Astrocyte (in vitro differentiated cells and primary cell): ENCODE results near the gene NAT14. TPM values are rescaled to one million over a fixed set of nuclear protein-coding genes. Genes with fewer than 3 reads are reported as not detected.
A peak's percentile ranks its signal among the peaks of the same experiment; 100 is the strongest.

ENCODE experiments used
- DNase-seq: peaks from one replicate; pipeline ENCODE4 v3.0.0-alpha.2; 2010; ENCODE audit warnings: low read depth
- FAIRE-seq: peaks from 2 replicates; lab custom pipeline; 2011; peaks lifted over from hg19 to GRCh38; lab: Jason Lieb, UNC
- H2AFZ ChIP-seq: 2 replicates; pipeline ENCODE4 v1.6.0; 2012; ENCODE audit warnings: low read depth, low read length, inconsistent platforms
- H3K27ac ChIP-seq: 2 replicates; pipeline ENCODE4 v1.5.1; 2011; ENCODE audit warnings: low read depth, low read length, inconsistent platforms
- H3K27me3 ChIP-seq: 2 replicates; pipeline ENCODE4 v1.6.0; 2011; ENCODE audit warnings: low read length, inconsistent platforms; ENCODE audit not compliant: insufficient read depth
- H3K36me3 ChIP-seq: 2 replicates; pipeline ENCODE4 v1.5.1; 2011; ENCODE audit warnings: low read length, inconsistent platforms; ENCODE audit not compliant: insufficient read depth
- H3K4me1 ChIP-seq: 2 replicates; pipeline ENCODE4 v1.5.1; 2011; ENCODE audit warnings: low read length, inconsistent platforms; ENCODE audit not compliant: insufficient read depth
- H3K4me2 ChIP-seq: 2 replicates; pipeline ENCODE4 v1.6.0; 2012; ENCODE audit warnings: low read length, inconsistent platforms
- H3K4me3 ChIP-seq: 2 replicates; pipeline ENCODE4 v1.5.1; 2011; ENCODE audit warnings: low read depth, mild to moderate bottlenecking, low read length, inconsistent platforms; ENCODE audit not compliant: insufficient read depth
- H3K79me2 ChIP-seq: 2 replicates; pipeline ENCODE4 v1.6.0; 2012; ENCODE audit warnings: mild to moderate bottlenecking, low read length, inconsistent platforms; ENCODE audit not compliant: insufficient read depth
- H3K9ac ChIP-seq: 2 replicates; pipeline ENCODE4 v1.6.0; 2012; ENCODE audit warnings: mild to moderate bottlenecking, low read length, inconsistent platforms
- H3K9me3 ChIP-seq: 2 replicates; pipeline ENCODE4 v1.5.1; 2012; ENCODE audit warnings: low read depth, mild to moderate bottlenecking, low read length, inconsistent platforms; ENCODE audit not compliant: insufficient read depth
- H4K20me1 ChIP-seq: 2 replicates; pipeline ENCODE4 v1.6.0; 2012; ENCODE audit warnings: low read length, inconsistent platforms; ENCODE audit not compliant: insufficient read depth
- H3K27ac Mint-ChIP-seq: one replicate; pipeline ENCODE4 v1.8.0; 2021; ENCODE audit warnings: mild to moderate bottlenecking, mixed read lengths; ENCODE audit not compliant: unreplicated experiment
- H3K27me3 Mint-ChIP-seq: one replicate; pipeline ENCODE4 v1.8.0; 2021; ENCODE audit warnings: low read depth, mixed read lengths; ENCODE audit not compliant: unreplicated experiment
- H3K36me3 Mint-ChIP-seq: one replicate; pipeline ENCODE4 v1.8.0; 2021; ENCODE audit warnings: low read depth, mixed read lengths; ENCODE audit not compliant: unreplicated experiment
- H3K4me1 Mint-ChIP-seq: one replicate; pipeline ENCODE4 v1.8.0; 2021; ENCODE audit warnings: low read depth, mixed read lengths; ENCODE audit not compliant: unreplicated experiment
- H3K4me3 Mint-ChIP-seq: one replicate; pipeline ENCODE4 v1.8.0; 2021; ENCODE audit warnings: mild to moderate bottlenecking, moderate library complexity, mixed read lengths; ENCODE audit not compliant: unreplicated experiment
- H3K9me3 Mint-ChIP-seq: one replicate; pipeline ENCODE4 v1.8.0; 2021; ENCODE audit warnings: mild to moderate bottlenecking, mixed read lengths; ENCODE audit not compliant: unreplicated experiment
- EZH2 ChIP-seq: IDR thresholded peaks from 2 replicates; pipeline ENCODE4 v1.6.1; 2012; ENCODE audit warnings: mild to moderate bottlenecking, low read length, inconsistent platforms; ENCODE audit not compliant: insufficient read depth
- total RNA-seq: library from RNA; stranded (reverse); gene quantifications from 2 replicates; pipeline ENCODE4 v1.2.1, GENCODE V29; 2021
- TF ChIP-seq, protein P1 (sequence below): IDR thresholded peaks from 2 replicates; pipeline ENCODE4 v1.5.1; 2011; ENCODE audit warnings: low read depth, mild to moderate bottlenecking, inconsistent platforms, low read length, moderate library complexity; ENCODE audit not compliant: insufficient read depth

The NAT14 gene
- total RNA-seq, 1 donor from 2014 or later = 71.2 TPM

DNA sequence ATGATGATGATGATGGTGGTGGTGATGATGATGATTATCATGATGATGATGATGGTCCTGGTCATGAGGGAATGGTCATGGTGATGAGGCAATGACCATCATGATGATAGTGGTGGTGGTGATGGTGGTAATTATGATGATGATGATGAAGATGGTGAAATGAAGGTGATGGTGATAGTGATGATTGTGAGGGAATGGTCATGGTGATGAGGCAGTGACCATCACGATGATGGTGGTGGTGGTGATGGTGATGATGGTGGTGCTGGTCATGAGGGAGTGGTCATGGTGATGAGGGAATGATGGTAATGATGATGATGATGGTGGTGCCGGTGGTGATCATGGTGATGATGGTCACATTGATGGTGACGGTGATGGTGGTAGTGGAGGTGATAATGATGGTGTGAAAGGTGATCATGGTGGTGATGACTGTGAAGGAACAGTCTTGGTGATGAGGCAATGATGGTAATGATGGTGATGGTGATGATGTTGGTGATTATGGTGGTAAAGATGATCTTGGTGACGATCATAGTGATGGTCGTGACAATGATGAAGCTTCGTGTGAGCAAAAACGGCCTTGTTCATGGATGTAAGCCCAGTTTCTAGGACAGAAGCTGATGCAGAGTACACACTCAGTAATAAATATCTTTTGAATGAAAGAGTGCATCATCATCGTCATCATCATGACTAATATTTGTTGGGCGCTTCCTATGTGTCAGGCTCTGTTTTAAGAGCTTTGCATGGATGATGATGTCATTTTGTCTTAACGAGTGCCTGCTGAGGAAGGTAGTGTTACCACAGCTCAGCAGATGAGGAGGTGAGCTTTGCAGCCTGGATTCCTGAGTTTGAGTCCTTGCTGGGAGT, 34.7 kb downstream of the NAT14 start:
- Histone ChIP-seq H3K9ac (peak overlapping the region; percentile 14), H4K20me1 (peaks cover 4% of the 10 kb centered on the region), H3K36me3 (no peaks in the 10 kb centered on the region), H3K27ac (peak overlapping the region; percentile 68), H3K4me3 (no peak overlapping the region), H3K4me1 (peaks cover 15% of the 10 kb centered on the region), H3K4me2 (peak overlapping the region; percentile 33), H3K79me2 (no peaks in the 10 kb centered on the region), H3K9me3 (no peaks in the 10 kb centered on the region), H2AFZ (no peak overlapping the region), H3K27me3 (no peaks in the 10 kb centered on the region)
- H3K9me3 Mint-ChIP-seq = no peaks in the 10 kb centered on the region
- TF ChIP-seq, protein P1, sequence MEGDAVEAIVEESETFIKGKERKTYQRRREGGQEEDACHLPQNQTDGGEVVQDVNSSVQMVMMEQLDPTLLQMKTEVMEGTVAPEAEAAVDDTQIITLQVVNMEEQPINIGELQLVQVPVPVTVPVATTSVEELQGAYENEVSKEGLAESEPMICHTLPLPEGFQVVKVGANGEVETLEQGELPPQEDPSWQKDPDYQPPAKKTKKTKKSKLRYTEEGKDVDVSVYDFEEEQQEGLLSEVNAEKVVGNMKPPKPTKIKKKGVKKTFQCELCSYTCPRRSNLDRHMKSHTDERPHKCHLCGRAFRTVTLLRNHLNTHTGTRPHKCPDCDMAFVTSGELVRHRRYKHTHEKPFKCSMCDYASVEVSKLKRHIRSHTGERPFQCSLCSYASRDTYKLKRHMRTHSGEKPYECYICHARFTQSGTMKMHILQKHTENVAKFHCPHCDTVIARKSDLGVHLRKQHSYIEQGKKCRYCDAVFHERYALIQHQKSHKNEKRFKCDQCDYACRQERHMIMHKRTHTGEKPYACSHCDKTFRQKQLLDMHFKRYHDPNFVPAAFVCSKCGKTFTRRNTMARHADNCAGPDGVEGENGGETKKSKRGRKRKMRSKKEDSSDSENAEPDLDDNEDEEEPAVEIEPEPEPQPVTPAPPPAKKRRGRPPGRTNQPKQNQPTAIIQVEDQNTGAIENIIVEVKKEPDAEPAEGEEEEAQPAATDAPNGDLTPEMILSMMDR = no peak
- TF ChIP-seq EZH2 = no peak
- peaks cover 3% of the 10 kb centered on the region for H3K36me3 Mint-ChIP-seq
- H3K27ac Mint-ChIP-seq = no peak overlapping the region
- no peak overlapping the region for H3K4me3 Mint-ChIP-seq
- H3K27me3 Mint-ChIP-seq = no peaks in the 10 kb centered on the region
- FAIRE-seq = no peak
- H3K4me1 Mint-ChIP-seq = no peaks in the 10 kb centered on the region
- DNase-seq = peak; percentile 85

- Histone ChIP-seq H3K4me2 (no peak overlapping the region), H3K79me2 (no peaks in the 10 kb centered on the region), H3K27me3 (no peaks in the 10 kb centered on the region), H2AFZ (no peak overlapping the region), H3K4me3 (no peak overlapping the region), H4K20me1 (peaks cover 4% of the 10 kb centered on the region), H3K4me1 (peaks cover 15% of the 10 kb centered on the region), H3K9me3 (no peaks in the 10 kb centered on the region), H3K36me3 (no peaks in the 10 kb centered on the region), H3K27ac (no peak overlapping the region), H3K9ac (no peak overlapping the region)
- FAIRE-seq (no peak), DNase-seq (no peak)
- Mint-ChIP-seq H3K27ac (no peak overlapping the region), H3K27me3 (no peaks in the 10 kb centered on the region), H3K9me3 (no peaks in the 10 kb centered on the region), H3K4me1 (no peaks in the 10 kb centered on the region), H3K4me3 (no peak overlapping the region), H3K36me3 (peaks cover 3% of the 10 kb centered on the region)
- TF ChIP-seq EZH2 = no peak
- TF ChIP-seq, protein P1 = no peak
Measured at GRCh38 chr19:55520691-55521292, 35.8 kb downstream of the NAT14 start.
